GM12864 (cell line): ENCODE results near the gene PHETA2.

Experiments
- DNase-seq: peaks from one replicate; pipeline ENCODE4 v3.0.0-alpha.2; 2011; ENCODE audit warnings: low read depth
- H3K4me3 ChIP-seq: 2 replicates; pipeline ENCODE4 v1.5.1; 2011; ENCODE audit warnings: mild to moderate bottlenecking, low read depth, low read length, control low read depth
- TF ChIP-seq, protein P1 (sequence below): IDR thresholded peaks from 2 replicates; pipeline ENCODE4 v1.5.1; 2011; ENCODE audit warnings: low read depth, mild to moderate bottlenecking, moderate library complexity, low read length, control low read depth, inconsistent platforms; ENCODE audit errors: missing control alignments

The PHETA2 gene

DNA sequence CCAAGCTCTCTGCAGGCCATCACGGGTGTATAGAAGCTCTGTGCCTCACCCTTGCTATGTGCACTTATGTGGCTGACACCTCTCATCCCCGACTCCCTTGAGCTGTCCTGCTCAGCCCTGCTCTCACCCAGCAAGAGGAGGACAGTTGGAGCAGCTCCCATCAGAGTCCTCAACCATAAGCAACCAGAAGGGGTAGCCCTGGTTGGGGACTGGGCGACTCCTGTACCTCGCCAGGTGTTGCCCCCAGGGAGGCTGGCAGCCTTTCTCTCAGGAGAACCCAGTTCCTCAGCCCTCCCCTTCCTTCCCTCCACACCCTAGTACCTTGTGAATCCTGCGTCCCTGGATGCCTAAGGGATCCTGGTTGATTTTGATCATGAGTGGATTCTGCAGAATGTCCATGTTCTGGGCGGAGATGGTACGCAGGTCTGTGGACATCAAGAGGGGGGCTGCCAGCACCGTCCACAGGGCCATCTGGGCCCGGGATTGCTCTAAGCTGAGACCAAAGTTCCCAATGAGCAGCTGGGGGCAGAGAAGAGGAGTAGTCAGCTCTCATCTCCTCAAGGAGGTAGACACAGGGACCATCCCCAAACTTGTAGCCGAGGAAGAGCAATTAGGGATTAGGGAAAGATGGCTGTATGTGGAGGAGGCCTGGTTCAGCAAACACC lies 11.4 kb upstream of the PHETA2 start:
- DNase-seq, result no peak
- TF ChIP-seq, protein P1, sequence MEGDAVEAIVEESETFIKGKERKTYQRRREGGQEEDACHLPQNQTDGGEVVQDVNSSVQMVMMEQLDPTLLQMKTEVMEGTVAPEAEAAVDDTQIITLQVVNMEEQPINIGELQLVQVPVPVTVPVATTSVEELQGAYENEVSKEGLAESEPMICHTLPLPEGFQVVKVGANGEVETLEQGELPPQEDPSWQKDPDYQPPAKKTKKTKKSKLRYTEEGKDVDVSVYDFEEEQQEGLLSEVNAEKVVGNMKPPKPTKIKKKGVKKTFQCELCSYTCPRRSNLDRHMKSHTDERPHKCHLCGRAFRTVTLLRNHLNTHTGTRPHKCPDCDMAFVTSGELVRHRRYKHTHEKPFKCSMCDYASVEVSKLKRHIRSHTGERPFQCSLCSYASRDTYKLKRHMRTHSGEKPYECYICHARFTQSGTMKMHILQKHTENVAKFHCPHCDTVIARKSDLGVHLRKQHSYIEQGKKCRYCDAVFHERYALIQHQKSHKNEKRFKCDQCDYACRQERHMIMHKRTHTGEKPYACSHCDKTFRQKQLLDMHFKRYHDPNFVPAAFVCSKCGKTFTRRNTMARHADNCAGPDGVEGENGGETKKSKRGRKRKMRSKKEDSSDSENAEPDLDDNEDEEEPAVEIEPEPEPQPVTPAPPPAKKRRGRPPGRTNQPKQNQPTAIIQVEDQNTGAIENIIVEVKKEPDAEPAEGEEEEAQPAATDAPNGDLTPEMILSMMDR, result no peak
- no peak overlapping the region for H3K4me3 ChIP-seq

DNA sequence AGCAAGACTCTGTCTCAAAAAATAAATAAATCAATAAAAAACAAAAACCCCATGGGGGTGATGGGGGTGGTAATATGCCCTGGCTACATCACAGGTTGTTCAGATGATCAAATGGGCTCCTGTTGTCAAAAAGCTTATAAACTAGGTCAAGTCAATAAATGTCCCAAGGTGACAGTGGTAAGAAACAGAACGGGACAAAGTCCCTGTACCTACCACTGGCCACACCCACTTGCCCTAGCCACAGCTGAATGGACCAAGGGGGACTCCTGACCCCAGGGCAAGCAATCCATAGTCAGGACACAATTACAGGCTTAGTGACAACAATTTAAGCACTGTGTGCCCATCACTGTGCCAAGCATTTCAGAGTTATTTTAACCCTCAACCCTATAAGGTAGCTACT lies 9.4 kb upstream of the PHETA2 start:
- TF ChIP-seq, protein P1, result no peak
- no peak for DNase-seq
- H3K4me3 ChIP-seq, result no peak overlapping the region

DNA sequence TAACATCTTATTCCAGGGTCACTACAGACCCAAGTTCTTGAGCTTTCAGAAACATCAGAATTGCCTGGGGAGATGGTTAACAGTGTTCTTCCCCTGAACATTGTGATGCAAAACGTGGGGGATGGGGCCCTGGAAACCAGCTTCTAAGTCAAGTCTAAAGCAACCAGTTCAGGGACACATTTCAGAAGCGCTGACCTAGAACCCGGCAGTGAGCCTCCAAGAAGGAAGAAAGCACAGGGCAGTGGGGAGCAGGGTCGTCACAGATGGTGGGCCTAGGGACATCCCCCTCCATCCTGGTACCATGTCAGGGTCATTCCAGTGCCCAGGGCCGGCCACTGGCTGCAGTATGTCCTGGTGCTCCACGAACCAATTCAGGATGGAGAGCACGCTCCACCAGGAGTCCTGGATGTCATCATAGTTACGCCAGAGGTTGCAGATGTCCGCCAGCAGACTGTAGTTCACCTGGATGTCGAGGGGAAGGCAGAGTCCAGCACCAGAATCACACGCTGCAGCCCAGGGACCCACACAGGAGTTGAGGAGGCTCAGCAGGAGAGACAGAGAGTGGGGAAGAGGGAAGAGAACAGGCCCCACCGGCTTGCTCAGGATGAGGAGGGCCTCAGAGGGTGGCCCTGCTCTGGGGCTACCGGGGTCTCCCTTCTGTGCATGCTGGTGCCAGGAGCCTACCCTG lies 8.5 kb upstream of the PHETA2 start:
- TF ChIP-seq, protein P1, result no peak

DNA sequence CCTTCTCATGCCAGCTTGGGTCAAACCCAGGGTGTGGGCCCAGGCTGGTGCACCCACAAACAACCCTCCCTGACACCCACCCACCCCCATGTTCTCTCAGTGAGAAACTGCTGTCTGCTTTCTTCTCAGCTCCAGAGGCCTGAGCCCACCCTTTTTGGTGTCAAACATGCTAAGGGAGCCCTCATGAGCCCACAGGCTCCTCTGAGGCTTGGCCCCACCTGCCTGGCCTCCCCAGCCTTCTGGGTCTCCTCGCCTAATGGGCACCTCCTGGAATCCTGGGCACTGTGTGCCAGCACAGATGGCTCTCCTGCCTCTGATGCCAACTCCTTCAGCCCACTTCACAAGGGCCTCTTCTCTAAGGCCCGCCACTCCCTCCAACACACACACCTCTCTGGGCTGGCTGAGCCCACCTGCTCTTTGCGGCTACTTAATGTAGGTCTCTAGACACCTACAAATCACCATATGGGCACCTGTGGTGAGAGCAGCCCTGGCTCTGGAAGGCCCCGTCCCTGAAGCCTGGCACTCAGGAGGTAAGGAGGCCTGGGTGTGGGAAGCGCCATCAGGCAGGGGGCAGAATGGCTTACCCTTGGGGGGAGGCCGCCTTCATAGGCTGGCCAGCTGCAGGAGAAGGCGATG lies 7.8 kb upstream of the PHETA2 start:
- TF ChIP-seq, protein P1, result no peak
- H3K4me3 ChIP-seq, result no peak overlapping the region
- DNase-seq, result no peak

More for the DNA sequence above, 8.5 kb upstream of the PHETA2 start:
- no peak for DNase-seq
- no peak overlapping the region for H3K4me3 ChIP-seq

DNA sequence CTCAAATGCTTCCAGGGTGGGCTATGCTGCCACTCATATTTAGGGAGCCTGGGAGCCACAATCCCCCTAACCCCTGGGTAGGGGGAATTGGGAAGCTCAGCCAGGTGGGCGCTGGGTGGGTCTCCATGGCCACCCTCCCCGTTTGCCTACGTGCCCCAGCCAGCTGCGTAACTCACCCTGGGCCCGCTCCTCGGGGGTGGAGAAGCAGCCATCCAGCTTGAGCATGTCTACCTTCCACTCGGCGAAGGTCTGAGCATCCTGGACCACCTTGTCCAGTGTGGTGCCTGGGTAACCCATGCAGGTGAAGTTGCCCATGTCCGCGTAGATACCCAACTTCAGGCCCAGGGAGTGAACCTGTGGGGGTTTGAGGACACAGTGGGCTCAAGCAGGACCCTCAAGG lies 7.1 kb upstream of the PHETA2 start:
- DNase-seq, result no peak
- TF ChIP-seq, protein P1, result no peak
- H3K4me3 ChIP-seq, result no peak overlapping the region

DNA sequence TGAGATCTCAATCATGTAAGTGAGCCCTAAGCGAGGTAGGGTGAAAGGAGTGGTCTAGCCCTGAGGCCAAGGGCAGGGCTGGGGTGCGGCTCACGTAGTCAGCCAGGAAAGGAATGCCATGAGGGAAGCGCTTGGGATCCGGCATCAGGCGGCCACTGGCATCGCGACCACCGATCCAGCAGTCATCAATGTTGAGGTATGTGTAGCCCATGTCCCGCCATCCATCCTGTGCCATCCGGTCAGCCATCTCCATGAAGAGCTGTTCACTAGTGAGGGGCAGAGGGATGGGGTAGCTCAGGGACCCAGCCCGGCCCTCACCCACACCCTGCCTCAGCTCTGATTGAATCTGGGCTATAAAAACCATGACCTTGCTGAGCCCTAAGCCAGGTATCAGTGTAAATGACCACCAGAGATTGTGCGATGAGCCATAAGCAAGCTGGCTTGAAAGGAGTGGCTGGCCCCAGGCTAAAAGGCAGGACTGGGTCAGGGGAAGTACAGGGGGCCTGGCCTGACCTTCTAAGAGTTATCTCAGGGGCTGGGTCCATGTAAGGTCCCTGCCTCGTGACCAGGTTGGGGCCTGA lies 6.3 kb upstream of the PHETA2 start:
- no peak for DNase-seq
- TF ChIP-seq, protein P1, result no peak

More for the DNA sequence above, 6.3 kb upstream of the PHETA2 start:
- no peak overlapping the region for H3K4me3 ChIP-seq
